CD4-positive, alpha-beta memory T cell (primary cell): ENCODE measurements around the gene LIPF. TPM values are rescaled to one million over a fixed set of nuclear protein-coding genes. Genes with fewer than 3 reads are reported as not detected.
"Not testable (repeated sequence)": the region's sequence is repeated elsewhere in the genome, so short reads cannot be mapped to it uniquely, and the experiment has no call there.

Source experiments
- CTCF ChIA-PET: fragments of 350-600 bp; sonication (Branson Sonifier 250); formaldehyde crosslinking; loops from one replicate; lab custom pipeline; 2021; ENCODE audit warnings: inconsistent platforms; ENCODE audit not compliant: partially characterized antibody; lab: Charles Lee
- POLR2A ChIA-PET: fragments of 350-600 bp; sonication (Branson Sonifier 250); formaldehyde crosslinking; loops from one replicate; lab custom pipeline; 2021; ENCODE audit not compliant: partially characterized antibody; lab: Charles Lee
- DNase-seq, 5 donors: peaks; one replicate each; pipeline versions ENCODE4 v3.0.0 to v3.0.0-alpha.2; 2020 to 2022; ENCODE audit warnings: mixed read lengths in 1 of 5
- H3K27ac ChIP-seq: one replicate; pipeline ENCODE4 v1.7.0; 2013; ENCODE audit warnings: low read depth, low read length
- H3K27me3 ChIP-seq: 2 replicates; pipeline ENCODE4 v1.7.0; 2013; ENCODE audit warnings: mild to moderate bottlenecking, low read length, moderate library complexity; ENCODE audit not compliant: insufficient read depth
- H3K36me3 ChIP-seq: 2 replicates; pipeline ENCODE4 v1.7.0; 2013; ENCODE audit warnings: mild to moderate bottlenecking, low read length, moderate library complexity; ENCODE audit not compliant: insufficient read depth
- H3K4me1 ChIP-seq: 2 replicates; pipeline ENCODE4 v1.7.0; 2013; ENCODE audit warnings: mild to moderate bottlenecking, low read length, moderate library complexity; ENCODE audit not compliant: insufficient read depth
- H3K4me3 ChIP-seq, 2 donors: one replicate each; pipeline ENCODE4 v1.7.0; 2013; ENCODE audit warnings: low read length in 2 of 2, mild to moderate bottlenecking in 1 of 2
- H3K9me3 ChIP-seq, 2 donors: one replicate each; pipeline ENCODE4 v1.7.0; 2013; ENCODE audit warnings: low read length in 2 of 2, control low read depth in 1 of 2; ENCODE audit not compliant: control insufficient read depth in 1 of 2
- H3K27ac Mint-ChIP-seq, 7 donors: one replicate each; pipeline ENCODE4 v1.8.0; 2020 to 2021; ENCODE audit warnings: mixed read lengths in 7 of 7, mild to moderate bottlenecking in 6 of 7, inconsistent platforms in 3 of 7, moderate library complexity in 3 of 7
- H3K27me3 Mint-ChIP-seq, 2 donors: one replicate each; pipeline ENCODE4 v1.8.0; 2020 to 2021; ENCODE audit warnings: mixed read lengths in 2 of 2
- H3K36me3 Mint-ChIP-seq, 2 donors: one replicate each; pipeline ENCODE4 v1.8.0; 2020 to 2021; ENCODE audit warnings: mixed read lengths in 2 of 2, inconsistent platforms in 1 of 2, mild to moderate bottlenecking in 1 of 2
- H3K4me1 Mint-ChIP-seq, 4 donors: one replicate each; pipeline ENCODE4 v1.8.0; 2020 to 2021; ENCODE audit warnings: mixed read lengths in 4 of 4, mild to moderate bottlenecking in 1 of 4
- H3K4me3 Mint-ChIP-seq, 8 donors: one replicate each; pipeline ENCODE4 v1.8.0; 2020 to 2021; ENCODE audit warnings: mixed read lengths in 8 of 8, mild to moderate bottlenecking in 7 of 8, moderate library complexity in 6 of 8, inconsistent platforms in 3 of 8
- H3K9me3 Mint-ChIP-seq, 8 donors: one replicate each; pipeline ENCODE4 v1.8.0; 2020 to 2021; ENCODE audit warnings: mixed read lengths in 8 of 8, mild to moderate bottlenecking in 5 of 8, inconsistent platforms in 3 of 8, moderate library complexity in 1 of 8
- intact Hi-C: fragments of 100-400 bp; cut with micrococcal nuclease; formaldehyde crosslinking; loops from one replicate; pipeline ENCODE4 v1.15.1; 2023
- polyA plus RNA-seq, 2 donors: library from polyadenylated mRNA; unstranded; fragments of 300-500 nt; fragmentation: Illumina TruSeq; gene quantifications; one replicate each; pipeline ENCODE4 v1.2.3, GENCODE V29; 2021
- total RNA-seq, 2 experiments: library from RNA; stranded (reverse); gene quantifications; one replicate each; pipeline ENCODE4 v1.2.3, GENCODE V29; 2021

The LIPF gene
- total and polyA plus RNA-seq, 4 experiments from 2014 or later: not detected

DNA sequence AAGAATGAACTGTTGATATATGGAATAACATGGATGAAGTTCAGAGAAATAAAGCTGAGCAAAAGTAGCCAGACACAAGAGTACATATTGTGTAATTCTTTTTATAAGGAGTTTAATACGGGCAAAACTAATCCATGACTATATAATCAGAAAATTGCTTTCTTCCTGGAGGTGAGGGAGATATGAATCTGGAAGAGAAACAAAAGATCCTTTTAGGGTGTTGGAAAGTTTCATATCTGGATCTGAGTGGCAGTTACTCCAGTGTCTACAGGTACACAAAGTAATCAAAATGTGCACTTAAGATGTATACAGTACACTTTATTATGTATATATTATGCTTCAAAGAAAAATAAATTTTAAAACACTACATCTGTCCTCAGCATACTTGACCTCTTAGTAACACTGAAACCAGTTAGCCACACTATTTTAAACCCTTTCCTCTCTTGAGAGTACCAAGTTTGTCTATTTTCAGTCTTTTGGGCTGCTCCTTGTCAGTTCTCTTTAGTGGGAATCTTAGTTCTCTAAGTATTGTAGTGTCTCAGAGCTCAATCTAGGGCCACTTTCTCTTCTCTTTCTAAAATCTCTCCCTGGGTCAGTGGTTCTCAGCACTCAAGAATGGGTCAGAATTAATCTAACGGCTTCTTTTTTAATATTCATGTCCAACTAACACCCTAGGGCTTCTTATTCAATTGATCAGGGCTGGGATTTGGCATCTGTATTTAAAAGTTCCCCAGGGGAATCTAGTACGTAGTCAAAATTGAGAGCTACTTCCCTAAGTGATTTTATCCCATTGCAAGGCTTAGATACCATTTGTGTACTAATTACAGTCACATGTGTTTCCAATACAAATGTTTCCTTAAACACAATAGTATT is 4.3 kb upstream of the LIPF start:
- Histone ChIP-seq H3K4me3 (no peak overlapping the region), H3K27ac (no peak overlapping the region), H3K4me1 (no peaks in the 10 kb centered on the region), H3K9me3 (no peaks in the 10 kb centered on the region), H3K36me3 (no peaks in the 10 kb centered on the region), H3K27me3 (no peaks in the 10 kb centered on the region)
- H3K4me1 Mint-ChIP-seq: no peaks in the 10 kb centered on the region
- CTCF ChIA-PET: interaction anchor here (1.5 kb wide), 1 partner anchor 809 kb away, joined by 3 read pairs; no protein-coding TSS in a partner anchor
- DNase-seq: no peak
- no peak overlapping the region for H3K4me3 Mint-ChIP-seq
- peaks cover 2 to 3% of the 10 kb centered on the region in 2 donors for H3K27me3 Mint-ChIP-seq
- H3K27ac Mint-ChIP-seq: no peak overlapping the region
- intact Hi-C loops: no loop called here
- peaks cover 0 to 4% (median 0%) of the 10 kb centered on the region in 8 donors for H3K9me3 Mint-ChIP-seq
- POLR2A ChIA-PET: no interaction called here
- H3K36me3 Mint-ChIP-seq: no peaks in the 10 kb centered on the region

DNA sequence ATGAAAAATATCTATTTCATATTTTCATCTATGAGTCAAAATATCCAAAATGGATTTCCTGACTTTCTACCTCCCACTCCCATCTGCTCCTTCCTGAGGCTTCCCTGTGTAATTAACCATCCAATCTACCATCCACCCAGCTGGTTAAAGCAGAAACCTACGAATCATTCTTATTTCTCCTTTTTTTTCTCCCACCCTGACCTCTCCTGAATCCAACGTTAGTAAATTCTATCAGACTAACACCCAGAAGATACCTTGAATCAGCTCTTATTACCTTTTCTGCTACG is 3.7 kb upstream of the LIPF start:
- Histone ChIP-seq H3K4me3 (no peak overlapping the region), H3K9me3 (no peaks in the 10 kb centered on the region), H3K4me1 (no peaks in the 10 kb centered on the region), H3K27ac (no peak overlapping the region), H3K27me3 (no peaks in the 10 kb centered on the region), H3K36me3 (no peaks in the 10 kb centered on the region)
- no peak for DNase-seq
- intact Hi-C loops: no loop called here
- Mint-ChIP-seq H3K4me3 (no peak overlapping the region), H3K4me1 (no peaks in the 10 kb centered on the region), H3K27me3 (peaks cover 2 to 3% of the 10 kb centered on the region in 2 donors), H3K9me3 (peaks cover 0 to 4% (median 0%) of the 10 kb centered on the region in 8 donors), H3K27ac (no peak overlapping the region), H3K36me3 (no peaks in the 10 kb centered on the region)
- CTCF ChIA-PET: interaction anchor here (1.5 kb wide), 1 partner anchor 810 kb away, joined by 3 read pairs; no protein-coding TSS in a partner anchor
- POLR2A ChIA-PET: no interaction called here

DNA sequence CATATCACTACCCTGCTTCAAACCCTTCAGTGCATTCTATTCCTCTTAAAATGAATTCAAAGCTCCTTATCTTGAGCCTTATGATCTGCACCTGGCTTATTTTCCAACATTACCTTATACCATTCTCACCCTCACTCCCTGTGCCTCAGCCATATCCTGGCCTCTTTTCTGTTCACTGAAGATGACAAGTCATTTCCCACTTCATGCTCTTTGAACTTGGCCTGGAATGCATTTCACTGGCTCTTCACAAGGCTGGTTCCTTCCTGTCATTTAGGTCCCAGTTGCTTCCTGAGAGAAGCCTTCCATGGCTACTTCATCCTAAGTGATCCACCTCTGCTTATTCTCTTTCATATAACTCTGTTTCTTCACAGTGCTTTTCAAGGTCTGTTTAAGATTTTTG is 3.2 kb upstream of the LIPF start:
- H3K36me3 ChIP-seq: no peaks in the 10 kb centered on the region
- peaks cover 1 to 2% of the 10 kb centered on the region in 2 donors for H3K27me3 Mint-ChIP-seq
- no peaks in the 10 kb centered on the region for H3K9me3 ChIP-seq
- CTCF ChIA-PET: no interaction called here
- no peak overlapping the region for H3K27ac ChIP-seq
- intact Hi-C loops: no loop called here
- no peak for DNase-seq
- no peak overlapping the region for H3K27ac Mint-ChIP-seq
- H3K9me3 Mint-ChIP-seq: peaks cover 0 to 4% (median 0%) of the 10 kb centered on the region in 8 donors
- no peaks in the 10 kb centered on the region for H3K36me3 Mint-ChIP-seq
- no peaks in the 10 kb centered on the region for H3K4me1 Mint-ChIP-seq
- no peak overlapping the region for H3K4me3 Mint-ChIP-seq
- no peaks in the 10 kb centered on the region for H3K27me3 ChIP-seq
- no peaks in the 10 kb centered on the region for H3K4me1 ChIP-seq
- H3K4me3 ChIP-seq: no peak overlapping the region
- POLR2A ChIA-PET: no interaction called here

DNA sequence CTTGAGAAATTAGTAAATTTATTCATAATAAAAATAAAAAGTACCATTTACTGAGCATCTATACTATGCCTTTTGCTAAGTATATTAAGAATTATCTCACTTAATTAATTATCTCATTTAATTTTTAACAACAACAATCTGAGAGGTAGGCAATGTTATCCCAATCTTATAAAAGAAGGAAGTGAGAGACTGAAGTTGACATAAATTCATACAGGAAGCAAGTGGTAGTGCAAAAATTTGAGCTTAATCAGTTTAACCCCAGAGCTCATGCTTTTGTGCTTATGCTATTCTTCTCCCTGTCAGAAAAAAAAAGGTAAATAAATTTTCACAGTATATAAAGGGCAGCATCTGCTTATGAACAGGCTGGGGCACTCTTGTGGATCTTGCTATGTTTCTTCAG is 2.7 kb upstream of the LIPF start:
- H3K9me3 ChIP-seq: no peaks in the 10 kb centered on the region
- Mint-ChIP-seq H3K4me1 (no peaks in the 10 kb centered on the region), H3K27me3 (peaks cover 1 to 2% of the 10 kb centered on the region in 2 donors), H3K4me3 (no peak overlapping the region), H3K36me3 (no peaks in the 10 kb centered on the region), H3K27ac (no peak overlapping the region), H3K9me3 (peaks cover 0 to 4% (median 0%) of the 10 kb centered on the region in 8 donors)
- ChIA-PET CTCF (no interaction called here), POLR2A (no interaction called here)
- no peaks in the 10 kb centered on the region for H3K36me3 ChIP-seq
- intact Hi-C loops: no loop called here
- DNase-seq: no peak
- H3K4me1 ChIP-seq: no peaks in the 10 kb centered on the region
- H3K4me3 ChIP-seq: no peak overlapping the region
- H3K27me3 ChIP-seq: no peaks in the 10 kb centered on the region
- H3K27ac ChIP-seq: no peak overlapping the region

DNA sequence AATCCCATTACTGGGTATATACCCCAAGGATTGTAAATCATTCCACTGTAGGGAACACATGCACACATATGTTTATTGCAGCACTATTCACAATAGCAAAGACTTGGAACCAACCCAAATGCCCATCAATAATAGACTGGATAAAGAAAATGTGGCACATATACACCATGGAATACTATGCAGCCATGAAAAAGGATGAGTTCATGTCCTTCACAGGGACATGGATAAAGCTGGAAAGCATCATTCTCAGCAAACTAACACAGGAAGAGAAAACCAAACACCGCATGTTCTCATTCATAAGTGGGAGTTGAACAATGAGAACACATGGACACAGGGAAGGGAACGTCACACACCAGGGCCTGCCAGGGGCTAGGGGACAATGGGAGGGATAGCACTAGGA is 1.1 kb upstream of the LIPF start:
- H3K36me3 Mint-ChIP-seq, H3K27ac ChIP-seq, H3K9me3 Mint-ChIP-seq, DNase-seq, CTCF ChIA-PET, H3K36me3 ChIP-seq, H3K4me3 ChIP-seq, H3K27ac Mint-ChIP-seq, H3K27me3 Mint-ChIP-seq, H3K27me3 ChIP-seq, H3K4me1 Mint-ChIP-seq, intact Hi-C loops, H3K9me3 ChIP-seq, H3K4me1 ChIP-seq, POLR2A ChIA-PET, H3K4me3 Mint-ChIP-seq: not testable (repeated sequence)

DNA sequence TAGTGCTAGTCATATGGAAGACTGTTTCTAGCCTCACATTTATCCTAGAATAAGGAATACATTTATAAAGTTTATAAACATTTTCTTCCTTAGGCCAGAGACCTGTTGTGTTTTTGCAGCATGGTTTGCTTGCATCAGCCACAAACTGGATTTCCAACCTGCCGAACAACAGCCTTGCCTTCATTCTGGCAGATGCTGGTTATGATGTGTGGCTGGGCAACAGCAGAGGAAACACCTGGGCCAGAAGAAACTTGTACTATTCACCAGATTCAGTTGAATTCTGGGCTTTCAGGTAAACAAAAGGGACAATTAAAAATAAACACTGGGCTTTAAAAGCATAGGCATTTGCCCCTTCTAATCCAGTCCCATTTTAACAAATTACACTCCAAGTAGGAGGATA is 4.2 kb downstream of the LIPF start:
- Mint-ChIP-seq H3K27ac (no peak overlapping the region), H3K36me3 (no peaks in the 10 kb centered on the region), H3K9me3 (no peaks in the 10 kb centered on the region), H3K4me3 (no peak overlapping the region), H3K4me1 (peaks cover 0 to 5% (median 2%) of the 10 kb centered on the region in 4 donors), H3K27me3 (peaks cover 0 to 1% of the 10 kb centered on the region in 2 donors)
- ChIA-PET POLR2A (no interaction called here), CTCF (no interaction called here)
- H3K4me1 ChIP-seq: no peaks in the 10 kb centered on the region
- H3K9me3 ChIP-seq: no peaks in the 10 kb centered on the region
- no peaks in the 10 kb centered on the region for H3K36me3 ChIP-seq
- intact Hi-C loops: no loop called here
- no peak overlapping the region for H3K27ac ChIP-seq
- no peak for DNase-seq
- no peaks in the 10 kb centered on the region for H3K27me3 ChIP-seq
- no peak overlapping the region for H3K4me3 ChIP-seq

DNA sequence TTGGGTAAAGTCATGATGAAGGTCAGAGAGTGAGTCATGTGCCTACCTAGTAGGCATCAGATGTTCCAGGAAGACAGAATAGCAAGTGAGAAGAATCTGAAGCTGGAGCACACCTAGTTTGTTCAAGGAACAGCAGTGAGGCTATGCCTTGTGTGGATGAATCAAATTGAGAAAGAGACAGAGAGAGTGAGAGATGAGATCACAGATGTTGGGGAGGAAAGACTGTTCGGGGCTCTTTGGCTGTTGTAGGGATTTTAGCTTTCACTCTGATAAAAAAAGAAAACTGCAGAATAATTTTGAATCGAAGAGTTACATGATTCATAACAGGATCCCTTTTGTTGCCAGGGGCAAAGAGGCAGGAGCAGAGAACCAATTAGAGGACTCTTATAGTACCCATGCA is 6.3 kb downstream of the LIPF start:
- Histone ChIP-seq H3K4me1 (no peaks in the 10 kb centered on the region), H3K27me3 (no peaks in the 10 kb centered on the region), H3K27ac (no peak overlapping the region), H3K36me3 (no peaks in the 10 kb centered on the region), H3K9me3 (no peaks in the 10 kb centered on the region), H3K4me3 (no peak overlapping the region)
- H3K9me3 Mint-ChIP-seq: no peaks in the 10 kb centered on the region
- no peak overlapping the region for H3K4me3 Mint-ChIP-seq
- CTCF ChIA-PET: no interaction called here
- POLR2A ChIA-PET: no interaction called here
- peaks cover 0 to 1% of the 10 kb centered on the region in 2 donors for H3K27me3 Mint-ChIP-seq
- no peak for DNase-seq
- H3K4me1 Mint-ChIP-seq: peaks cover 0 to 5% (median 2%) of the 10 kb centered on the region in 4 donors
- no peak overlapping the region for H3K27ac Mint-ChIP-seq
- intact Hi-C loops: no loop called here
- no peaks in the 10 kb centered on the region for H3K36me3 Mint-ChIP-seq
